ENCODE measurements around the gene AXL.
"Not testable (repeated sequence)": the region's sequence is repeated elsewhere in the genome, so short reads cannot be mapped to it uniquely, and the experiment has no call there.

The AXL gene

GRCh38 chr19:41218615-41219507, at the start of gene AXL:
Gene AXL, plus strand, starts transcription at chr19:41219223. Its CDS starts 170 bp downstream, at chr19:41219393.
- no peak for DNase-seq (ENCODE audit: low read depth in 2 of 2)

GRCh38 chr19:41172297-41173164, 46.5 kb upstream of the AXL start:
- DNase-seq (ENCODE audit: low read depth in 2 of 2), result no peak

- DNase-seq (ENCODE audit: low read depth in 2 of 2), result no peak
These were observed 44.6 kb upstream of the AXL start for GRCh38 chr19:41174297-41174928.

- peak in 1 of 2 donors; percentile 17 for DNase-seq (ENCODE audit: low read depth in 2 of 2)
These were observed 42.9 kb upstream of the AXL start for GRCh38 chr19:41175801-41176777.

- not testable (repeated sequence) for DNase-seq (ENCODE audit: low read depth in 2 of 2)
These were observed 38.9 kb upstream of the AXL start for GRCh38 chr19:41180173-41180572.

- no peak for DNase-seq (ENCODE audit: low read depth in 2 of 2)
These were observed 31.8 kb upstream of the AXL start for GRCh38 chr19:41186971-41187883.

- DNase-seq (ENCODE audit: low read depth in 2 of 2), result no peak
These were observed 31.1 kb upstream of the AXL start for GRCh38 chr19:41187884-41188279.

GRCh38 chr19:41189425-41190065, 29.5 kb upstream of the AXL start:
- no peak for DNase-seq (ENCODE audit: low read depth in 2 of 2)

- DNase-seq (ENCODE audit: low read depth in 2 of 2), result peak in 1 of 2 donors; percentile 17
These were observed 26.2 kb upstream of the AXL start, which contains the start of gene CYP2S1 for GRCh38 chr19:41192574-41193429. Gene CYP2S1, plus strand, starts transcription at chr19:41193219. Its CDS starts 46 bp downstream, at chr19:41193265.

- DNase-seq (ENCODE audit: low read depth in 2 of 2), result no peak
These were observed 25.4 kb upstream of the AXL start for GRCh38 chr19:41193430-41194156.

- no peak for DNase-seq (ENCODE audit: low read depth in 2 of 2)
These were observed 24.9 kb upstream of the AXL start for GRCh38 chr19:41194157-41194552.

GRCh38 chr19:41195675-41196497, 23.1 kb upstream of the AXL start:
- no peak for DNase-seq (ENCODE audit: low read depth in 2 of 2)

- no peak for DNase-seq (ENCODE audit: low read depth in 2 of 2)
These were observed 20.5 kb upstream of the AXL start for GRCh38 chr19:41198559-41198958.

- no peak for DNase-seq (ENCODE audit: low read depth in 2 of 2)
These were observed 15.7 kb upstream of the AXL start for GRCh38 chr19:41203371-41203770.

GRCh38 chr19:41204338-41204737, 14.7 kb upstream of the AXL start:
- DNase-seq (ENCODE audit: low read depth in 2 of 2), result peak; percentile 63 to 80

GRCh38 chr19:41205995-41206394, 13.0 kb upstream of the AXL start:
- DNase-seq (ENCODE audit: low read depth in 2 of 2), result no peak

- no peak for DNase-seq (ENCODE audit: low read depth in 2 of 2)
These were observed 12.6 kb upstream of the AXL start for GRCh38 chr19:41206456-41206855.

All from stimulated activated CD4-positive, alpha-beta T cell treated with anti-CD3 and anti-CD28 coated beads, Interleukin-1b, Interleukin-23, amount 100 ng/mL, for 4 hours (primary cell).